Neutrophil (primary cell): ENCODE results near the gene LCN12.

Experiments used
- H3K27ac ChIP-seq: fragments of 200-600 bp; sonication (generic); 2 replicates; pipeline ENCODE4 v1.5.1; 2016; ENCODE audit warnings: mild to moderate bottlenecking, moderate library complexity
- H3K27me3 ChIP-seq: fragments of 200-600 bp; sonication (generic); 2 replicates; pipeline ENCODE4 v1.6.0; 2016; ENCODE audit warnings: mild to moderate bottlenecking
- H3K36me3 ChIP-seq: fragments of 200-600 bp; sonication (generic); 2 replicates; pipeline ENCODE4 v1.5.1; 2017
- H3K4me1 ChIP-seq, 2 experiments: fragments of 200-600 bp in 1 of 2; sonication (generic) in 1 of 2; 1 replicate in 1 of 2; 2 replicates in 1 of 2; pipeline versions ENCODE4 v1.5.1 to v1.6.1; 2013 to 2016; ENCODE audit warnings: low read depth in 1 of 2, low read length in 1 of 2, mild to moderate bottlenecking in 1 of 2, moderate library complexity in 1 of 2; ENCODE audit not compliant: control insufficient read depth in 1 of 2, insufficient read depth in 1 of 2
- H3K4me3 ChIP-seq, 2 experiments: fragments of 200-600 bp in 1 of 2; sonication (generic) in 1 of 2; 1 replicate in 1 of 2; 2 replicates in 1 of 2; pipeline ENCODE4 v1.5.1; 2013 to 2016; ENCODE audit warnings: low read depth in 1 of 2, low read length in 1 of 2, mild to moderate bottlenecking in 1 of 2, moderate library complexity in 1 of 2
- H3K9me3 ChIP-seq: fragments of 200-600 bp; sonication (generic); 2 replicates; pipeline ENCODE4 v1.5.1; 2016
- CTCF ChIP-seq: fragments of 200-600 bp; sonication (generic); IDR thresholded peaks from 2 replicates; pipeline ENCODE4 v1.5.1; 2016; ENCODE audit warnings: antibody characterized with exemption

Gene LCN12

DNA sequence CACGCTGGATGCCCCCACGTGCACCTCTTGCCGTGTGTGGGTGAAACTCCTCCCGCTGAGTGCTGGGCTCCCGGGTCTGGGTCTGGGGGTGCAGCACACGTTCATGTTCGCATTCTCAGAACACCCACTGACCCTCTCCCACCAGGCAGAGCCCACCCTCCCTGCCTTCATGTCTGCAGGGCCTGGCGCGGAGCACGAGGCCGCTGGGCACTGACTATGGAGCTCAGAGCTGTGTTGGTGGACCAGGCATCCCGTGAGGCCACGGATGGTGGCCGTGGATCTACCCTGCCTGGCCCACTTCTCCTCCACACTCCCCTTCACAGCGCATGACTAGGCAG lies 8.8 kb downstream of the LCN12 start:
- H3K9me3 ChIP-seq = no peaks in the 10 kb centered on the region
- peaks cover 3% of the 10 kb centered on the region for H3K27me3 ChIP-seq
- H3K4me3 ChIP-seq = no peak overlapping the region
- H3K4me1 ChIP-seq = no peaks in the 10 kb centered on the region
- TF ChIP-seq CTCF = no peak
- no peak overlapping the region for H3K27ac ChIP-seq
- no peaks in the 10 kb centered on the region for H3K36me3 ChIP-seq

DNA sequence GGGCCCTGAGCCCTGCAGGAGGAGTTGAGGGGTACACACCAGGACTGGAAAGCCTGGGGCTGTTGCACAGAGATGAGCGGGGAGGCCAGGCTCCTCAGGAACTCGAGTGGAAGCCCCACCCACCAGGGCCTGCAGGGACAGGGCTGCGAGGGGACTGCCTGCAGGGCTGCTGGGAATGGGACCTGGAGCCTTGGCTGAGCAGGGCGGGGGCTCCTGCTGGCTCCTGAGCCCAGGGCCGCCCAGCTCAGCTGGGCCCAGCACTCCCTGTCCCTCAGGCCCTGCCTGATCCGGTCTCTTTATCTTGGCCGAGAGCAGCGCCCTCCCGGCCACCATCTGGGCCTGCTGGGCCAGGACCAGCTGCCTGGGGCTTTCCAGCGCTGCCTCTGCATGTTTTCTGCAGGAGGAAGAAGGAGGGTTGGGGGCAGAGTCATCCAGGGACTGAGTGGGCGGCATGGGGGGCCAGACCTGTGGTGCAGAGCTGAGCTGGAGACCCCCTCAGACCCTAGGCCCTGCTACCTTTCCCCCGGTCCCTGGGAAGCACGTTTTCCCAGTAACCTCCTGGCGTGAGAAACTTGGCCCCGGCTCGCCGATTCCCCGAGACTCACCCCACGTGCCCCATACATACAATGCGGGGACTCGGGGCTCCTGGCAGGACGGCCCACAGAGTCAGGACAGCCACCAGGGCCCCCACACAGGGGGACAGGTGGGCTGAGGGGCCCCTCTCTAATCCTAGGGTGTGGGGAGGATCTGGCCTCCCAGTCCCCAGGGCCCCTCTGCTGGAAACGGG lies 9.4 kb downstream of the LCN12 start:
- H3K4me1 ChIP-seq = no peaks in the 10 kb centered on the region
- no peak overlapping the region for H3K27ac ChIP-seq
- H3K4me3 ChIP-seq = no peak overlapping the region
- H3K9me3 ChIP-seq = no peaks in the 10 kb centered on the region
- H3K36me3 ChIP-seq = no peaks in the 10 kb centered on the region
- peaks cover 9% of the 10 kb centered on the region for H3K27me3 ChIP-seq
- no peak for TF ChIP-seq CTCF

DNA sequence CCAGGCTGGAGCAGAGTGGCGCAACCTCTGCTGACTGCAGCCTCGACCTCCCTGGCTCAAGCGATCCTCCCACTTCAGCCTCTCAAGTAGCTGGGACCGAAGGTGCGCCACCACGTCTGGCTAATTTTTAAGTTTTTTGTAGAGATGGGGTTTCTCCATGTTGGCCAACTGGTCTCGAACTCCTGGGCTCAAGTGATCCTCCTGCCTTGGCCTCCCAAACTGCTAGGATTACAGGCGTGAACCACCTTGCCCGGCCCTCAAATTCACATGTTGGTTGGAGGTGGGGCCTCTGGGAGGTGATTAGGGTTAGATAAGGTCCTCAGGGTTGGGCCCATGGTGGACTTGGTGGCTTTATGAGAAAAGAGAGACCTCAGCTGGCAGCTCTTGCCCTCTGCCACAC lies 10.1 kb downstream of the LCN12 start:
- H3K4me3 ChIP-seq = no peak overlapping the region
- H3K4me1 ChIP-seq = no peaks in the 10 kb centered on the region
- no peak for TF ChIP-seq CTCF
- H3K27me3 ChIP-seq = peaks cover 10% of the 10 kb centered on the region
- no peaks in the 10 kb centered on the region for H3K9me3 ChIP-seq
- no peaks in the 10 kb centered on the region for H3K36me3 ChIP-seq
- no peak overlapping the region for H3K27ac ChIP-seq

DNA sequence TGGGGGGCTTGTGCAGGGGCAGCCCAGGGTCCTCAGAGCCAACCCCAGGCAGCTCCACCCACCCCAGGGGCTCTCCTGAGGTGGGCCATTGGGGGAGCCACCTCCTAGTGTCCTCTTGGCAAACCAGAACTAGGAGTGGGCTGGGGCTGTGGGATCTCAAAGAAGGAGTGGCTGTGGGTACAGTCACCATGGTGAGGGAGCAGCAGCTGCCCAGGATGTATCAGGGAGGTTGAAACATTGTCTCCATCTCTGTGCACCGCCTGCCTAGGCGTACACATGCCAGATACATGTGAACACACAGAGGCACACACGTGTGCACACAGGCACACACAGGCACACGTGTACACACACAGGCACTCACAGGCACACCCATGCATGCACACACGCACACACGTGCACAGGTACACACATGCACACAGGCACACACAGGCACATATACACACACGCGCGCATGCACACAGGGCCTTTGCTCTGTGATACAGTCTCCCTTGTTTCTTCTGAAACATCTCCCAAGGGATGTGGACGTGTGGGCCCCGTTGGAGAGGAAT lies 10.7 kb downstream of the LCN12 start:
- Histone ChIP-seq H3K4me3 (no peak overlapping the region), H3K36me3 (no peaks in the 10 kb centered on the region), H3K27me3 (peaks cover 10% of the 10 kb centered on the region), H3K9me3 (no peaks in the 10 kb centered on the region), H3K4me1 (no peaks in the 10 kb centered on the region), H3K27ac (no peak overlapping the region)
- TF ChIP-seq CTCF = no peak

- H3K4me1 ChIP-seq = no peaks in the 10 kb centered on the region
- H3K36me3 ChIP-seq = no peaks in the 10 kb centered on the region
- H3K27me3 ChIP-seq = peaks cover 10% of the 10 kb centered on the region
- no peak overlapping the region for H3K27ac ChIP-seq
- no peaks in the 10 kb centered on the region for H3K9me3 ChIP-seq
- no peak overlapping the region for H3K4me3 ChIP-seq
- no peak for TF ChIP-seq CTCF
These were observed 11.3 kb downstream of the LCN12 start for GRCh38 chr9:136963341-136963740.
